Effector CD4-positive, alpha-beta T cell (primary cell): ENCODE results near the gene KIF26B.

Experiments
- DNase-seq: peaks from one replicate; pipeline ENCODE4 v3.0.0-alpha.2; 2020

KIF26B gene

GRCh38 chr1:245537992-245538391 lies 383.2 kb downstream of the KIF26B start:
- DNase-seq = no peak

- no peak for DNase-seq
Observed at GRCh38 chr1:245538671-245539070, 383.9 kb downstream of the KIF26B start.

- DNase-seq = no peak
Observed at GRCh38 chr1:245541369-245541768, 386.6 kb downstream of the KIF26B start.

GRCh38 chr1:245542365-245542764 lies 387.6 kb downstream of the KIF26B start:
- no peak for DNase-seq

- DNase-seq = no peak
Observed at GRCh38 chr1:245544236-245544635, 389.5 kb downstream of the KIF26B start.

- no peak for DNase-seq
Observed at GRCh38 chr1:245546875-245547274, 392.1 kb downstream of the KIF26B start.

GRCh38 chr1:245549996-245550719 lies 395.4 kb downstream of the KIF26B start:
- DNase-seq = no peak

GRCh38 chr1:245550720-245551043 lies 395.9 kb downstream of the KIF26B start:
- DNase-seq = no peak

GRCh38 chr1:245551536-245551935 lies 396.8 kb downstream of the KIF26B start:
- DNase-seq = no peak

- DNase-seq = no peak
Observed at GRCh38 chr1:245552331-245552730, 397.5 kb downstream of the KIF26B start.

- no peak for DNase-seq
Observed at GRCh38 chr1:245556057-245556456, 401.3 kb downstream of the KIF26B start.

- no peak for DNase-seq
Observed at GRCh38 chr1:245558069-245558468, 403.3 kb downstream of the KIF26B start.

GRCh38 chr1:245560316-245560859 lies 405.6 kb downstream of the KIF26B start:
- no peak for DNase-seq

- no peak for DNase-seq
Observed at GRCh38 chr1:245561665-245562234, 407.0 kb downstream of the KIF26B start.

GRCh38 chr1:245566134-245566533 lies 411.3 kb downstream of the KIF26B start:
- no peak for DNase-seq

GRCh38 chr1:245566952-245567351 lies 412.2 kb downstream of the KIF26B start:
- no peak for DNase-seq

- DNase-seq = no peak
Observed at GRCh38 chr1:245571815-245572294, 417.1 kb downstream of the KIF26B start.

GRCh38 chr1:245572709-245573108 lies 417.9 kb downstream of the KIF26B start:
- DNase-seq = no peak

GRCh38 chr1:245575710-245576109 lies 420.9 kb downstream of the KIF26B start:
- no peak for DNase-seq

GRCh38 chr1:245576323-245576722 lies 421.5 kb downstream of the KIF26B start:
- DNase-seq = no peak

- no peak for DNase-seq
Observed at GRCh38 chr1:245577191-245578157, 422.7 kb downstream of the KIF26B start.

GRCh38 chr1:245578308-245578707 lies 423.5 kb downstream of the KIF26B start:
- no peak for DNase-seq

- DNase-seq = no peak
Observed at GRCh38 chr1:245578771-245579170, 424.0 kb downstream of the KIF26B start.
